ENCODE measurements around the gene TGFB2.

GRCh38 chr1:218341325-218341724 is 3.8 kb upstream of the TGFB2 start:
- TF ChIP-seq CTCF (IDR thresholded peaks at IDR 0.05) = no peak
- no peak for TF ChIP-seq POLR2A (IDR thresholded peaks at IDR 0.05; ENCODE audit: low read length)
- no peak for TF ChIP-seq CBX8 (IDR thresholded peaks at IDR 0.05)
- TF ChIP-seq EP300 (IDR thresholded peaks at IDR 0.05) = no peak
- TF ChIP-seq MAZ (IDR thresholded peaks at IDR 0.05; ENCODE audit: borderline replicate concordance, low read depth, low read length) = no peak
- TF ChIP-seq MYC (IDR thresholded peaks at IDR 0.05; ENCODE audit: borderline replicate concordance, low read length) = no peak
- no peak for TF ChIP-seq NPAS2 (CRISPR knock-in tag; IDR thresholded peaks at IDR 0.05; ENCODE audit: borderline replicate concordance)
- TF ChIP-seq PHF8 (IDR thresholded peaks at IDR 0.05; ENCODE audit: borderline replicate concordance, low read depth) = no peak
- TF ChIP-seq MAX (IDR thresholded peaks at IDR 0.05) = no peak
- TF ChIP-seq CHD4 (IDR thresholded peaks at IDR 0.05; ENCODE audit: borderline replicate concordance) = no peak
- no peak for TF ChIP-seq RAD21 (conservative IDR thresholded peaks at IDR 0.05 in 1 of 2, IDR thresholded peaks at IDR 0.05 in 1 of 2)
